ENCODE results near the gene DOCK10.

DOCK10 gene

DNA sequence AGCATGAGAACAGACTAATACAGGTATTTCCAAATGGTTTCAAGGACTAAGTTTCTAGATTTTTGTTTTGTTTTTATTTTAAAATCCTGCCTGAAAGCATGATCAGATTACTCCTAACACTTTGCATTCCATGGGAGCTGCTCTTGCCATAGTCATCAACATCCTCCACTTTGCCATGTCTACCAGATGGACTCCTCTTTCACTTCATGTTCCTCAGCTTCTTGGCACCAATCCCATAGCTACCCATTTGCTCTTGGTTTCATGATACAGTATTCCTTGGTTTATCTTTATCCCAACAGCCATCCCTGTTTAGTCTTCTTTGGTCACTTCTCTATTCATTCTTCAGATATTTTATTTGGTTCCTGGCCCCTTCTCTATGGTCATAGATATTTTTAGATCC, 171.9 kb downstream of the DOCK10 start:
- Histone ChIP-seq H3K27me3 (replicated peaks; ENCODE audit: control insufficient read depth, insufficient read depth, low read length) (no peaks in the 10 kb centered on the region), H3K9ac (ENCODE audit: low read length) (peak overlapping the region; percentile 51), H3K36me3 (ENCODE audit: control insufficient read depth, insufficient read depth, low read length, severe bottlenecking) (peaks cover 16% of the 10 kb centered on the region), H3K4me3 (ENCODE audit: low read length) (no peak overlapping the region), H3K9me3 (ENCODE audit: control insufficient read depth, low read length) (no peaks in the 10 kb centered on the region), H3K4me1 (ENCODE audit: control insufficient read depth, insufficient read depth, low read length) (peaks cover 14% of the 10 kb centered on the region)
- DNase-seq (ENCODE audit: low read depth), result no peak

DNA sequence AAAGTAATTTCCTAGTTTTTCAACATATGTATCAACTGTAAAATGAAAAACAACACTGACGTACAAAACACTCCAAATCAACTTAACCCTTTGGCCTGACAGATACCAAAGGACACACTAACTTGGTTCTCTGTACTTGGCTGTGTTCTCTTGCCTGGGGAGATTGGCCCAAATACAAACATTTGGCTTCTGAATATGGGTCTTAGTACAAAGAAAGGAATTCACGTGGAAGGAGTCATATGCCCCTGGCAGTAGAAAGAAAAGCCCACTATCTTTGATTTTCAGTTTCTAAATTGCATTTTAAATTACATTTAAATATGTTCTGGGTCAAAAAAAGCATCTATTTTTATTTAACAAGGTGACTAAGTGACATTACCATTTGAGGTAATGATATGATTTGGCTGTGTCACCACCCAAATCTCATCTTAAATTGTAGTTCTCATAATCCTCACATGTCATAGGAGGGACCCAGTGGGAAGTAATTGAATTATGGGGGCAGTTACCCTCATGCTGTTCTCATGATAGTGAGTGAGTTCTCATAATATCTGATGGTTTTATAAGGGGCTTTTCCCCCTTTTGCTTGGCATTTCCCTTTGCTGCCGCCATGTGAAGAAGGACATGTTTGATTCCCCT, 172.6 kb downstream of the DOCK10 start:
- Histone ChIP-seq H3K9ac (ENCODE audit: low read length) (peak overlapping the region; percentile 51), H3K9me3 (ENCODE audit: control insufficient read depth, low read length) (no peaks in the 10 kb centered on the region), H3K4me3 (ENCODE audit: low read length) (peak overlapping the region; percentile 35), H3K36me3 (ENCODE audit: control insufficient read depth, insufficient read depth, low read length, severe bottlenecking) (peaks cover 16% of the 10 kb centered on the region), H3K4me1 (ENCODE audit: control insufficient read depth, insufficient read depth, low read length) (peaks cover 14% of the 10 kb centered on the region), H3K27me3 (replicated peaks; ENCODE audit: control insufficient read depth, insufficient read depth, low read length) (no peaks in the 10 kb centered on the region)
- peak; percentile 90 for DNase-seq (ENCODE audit: low read depth)

DNA sequence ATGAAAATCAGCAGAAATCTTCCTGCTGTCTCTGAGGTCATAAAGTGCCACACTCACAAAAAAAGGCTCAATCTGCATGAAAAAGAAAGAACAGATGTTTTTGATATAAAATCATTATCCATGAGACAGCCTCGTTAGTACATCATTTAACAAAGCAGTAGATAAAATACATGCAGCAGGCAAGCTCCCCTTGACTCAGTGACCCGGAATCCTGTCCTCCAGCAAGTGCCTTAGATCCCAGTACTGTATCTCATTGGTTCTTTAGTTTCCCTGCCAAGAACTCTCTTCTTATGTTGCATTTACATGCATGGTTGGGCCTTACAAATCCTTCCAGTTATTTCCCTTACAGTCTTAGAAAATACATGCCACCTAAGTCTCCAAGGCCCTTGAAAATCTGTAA, 177.3 kb downstream of the DOCK10 start:
- peaks cover 7% of the 10 kb centered on the region for H3K36me3 ChIP-seq (ENCODE audit: control insufficient read depth, insufficient read depth, low read length, severe bottlenecking)
- DNase-seq (ENCODE audit: low read depth), result peak; percentile 68
- no peak overlapping the region for H3K9ac ChIP-seq (ENCODE audit: low read length)
- H3K4me3 ChIP-seq (ENCODE audit: low read length), result no peak overlapping the region
- no peaks in the 10 kb centered on the region for H3K9me3 ChIP-seq (ENCODE audit: control insufficient read depth, low read length)
- peaks cover 11% of the 10 kb centered on the region for H3K4me1 ChIP-seq (ENCODE audit: control insufficient read depth, insufficient read depth, low read length)
- H3K27me3 ChIP-seq (replicated peaks; ENCODE audit: control insufficient read depth, insufficient read depth, low read length), result no peaks in the 10 kb centered on the region

DNA sequence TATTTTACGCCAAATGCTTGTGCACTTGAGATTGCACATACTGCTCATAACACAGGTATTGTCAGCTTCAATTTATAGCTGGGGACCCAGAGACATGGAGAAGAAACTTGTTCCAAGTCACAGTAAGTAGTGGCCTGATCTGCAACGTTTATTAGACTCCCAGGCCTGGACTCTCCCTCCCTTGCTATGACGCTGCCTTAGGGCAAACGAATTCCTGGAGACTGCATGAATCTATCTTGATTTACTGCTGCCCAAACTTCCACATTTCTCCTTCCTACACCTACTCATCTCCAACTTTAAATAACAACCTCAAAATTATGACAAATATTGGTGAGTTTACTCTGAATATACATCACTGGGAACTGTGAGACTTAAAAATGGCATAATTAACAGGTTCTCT, 181.0 kb downstream of the DOCK10 start:
- H3K9me3 ChIP-seq (ENCODE audit: control insufficient read depth, low read length), result no peaks in the 10 kb centered on the region
- DNase-seq (ENCODE audit: low read depth), result no peak
- H3K27me3 ChIP-seq (replicated peaks; ENCODE audit: control insufficient read depth, insufficient read depth, low read length), result no peaks in the 10 kb centered on the region
- H3K9ac ChIP-seq (ENCODE audit: low read length), result no peak overlapping the region
- H3K36me3 ChIP-seq (ENCODE audit: control insufficient read depth, insufficient read depth, low read length, severe bottlenecking), result peaks cover 7% of the 10 kb centered on the region
- peaks cover 5% of the 10 kb centered on the region for H3K4me1 ChIP-seq (ENCODE audit: control insufficient read depth, insufficient read depth, low read length)
- H3K4me3 ChIP-seq (ENCODE audit: low read length), result no peak overlapping the region

DNA sequence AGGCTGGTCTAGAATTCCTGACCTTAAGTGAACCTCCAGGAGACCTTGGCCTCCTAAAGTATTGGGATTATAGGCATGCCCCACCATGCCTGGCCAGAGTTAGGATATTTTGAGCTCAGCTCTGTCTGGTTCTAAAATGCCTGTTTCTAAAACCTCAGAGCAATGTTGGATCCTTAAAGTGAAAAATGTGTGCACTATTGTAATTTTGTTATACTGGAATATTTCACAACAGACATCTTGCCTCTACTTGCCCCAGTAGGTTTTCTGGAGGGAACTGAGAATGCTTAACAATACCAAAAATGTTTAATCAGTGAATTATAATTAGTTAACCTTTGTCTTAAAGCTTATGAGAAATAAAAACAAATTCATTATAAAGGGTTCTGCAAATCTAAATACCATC, 181.5 kb downstream of the DOCK10 start:
- no peak for DNase-seq (ENCODE audit: low read depth)
- no peaks in the 10 kb centered on the region for H3K27me3 ChIP-seq (replicated peaks; ENCODE audit: control insufficient read depth, insufficient read depth, low read length)
- no peaks in the 10 kb centered on the region for H3K9me3 ChIP-seq (ENCODE audit: control insufficient read depth, low read length)
- H3K4me3 ChIP-seq (ENCODE audit: low read length), result no peak overlapping the region
- peaks cover 5% of the 10 kb centered on the region for H3K4me1 ChIP-seq (ENCODE audit: control insufficient read depth, insufficient read depth, low read length)
- H3K9ac ChIP-seq (ENCODE audit: low read length), result no peak overlapping the region
- peaks cover 7% of the 10 kb centered on the region for H3K36me3 ChIP-seq (ENCODE audit: control insufficient read depth, insufficient read depth, low read length, severe bottlenecking)

DNA sequence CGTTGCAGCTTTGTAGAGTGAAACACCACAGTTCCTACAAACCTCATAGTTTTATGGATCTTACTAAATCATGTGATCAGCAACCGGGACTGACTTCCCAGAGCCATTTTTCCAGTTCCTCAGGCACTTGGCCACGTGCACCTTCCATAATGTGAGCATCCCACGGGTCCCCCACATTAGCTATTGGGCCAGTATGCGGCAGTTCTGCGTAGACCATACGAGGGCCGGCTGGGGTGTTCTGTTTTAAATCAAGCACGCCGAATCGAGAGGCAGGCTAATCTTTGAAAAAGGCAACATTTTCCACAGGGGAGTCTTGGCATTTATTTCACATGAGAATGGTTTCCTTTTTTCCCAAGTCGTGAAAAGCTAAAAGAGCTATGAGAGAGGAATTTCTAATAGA, 190.5 kb downstream of the DOCK10 start:
- H3K9ac ChIP-seq (ENCODE audit: low read length), result no peak overlapping the region
- H3K4me1 ChIP-seq (ENCODE audit: control insufficient read depth, insufficient read depth, low read length), result peaks cover 11% of the 10 kb centered on the region
- no peaks in the 10 kb centered on the region for H3K9me3 ChIP-seq (ENCODE audit: control insufficient read depth, low read length)
- no peak for DNase-seq (ENCODE audit: low read depth)
- no peaks in the 10 kb centered on the region for H3K27me3 ChIP-seq (replicated peaks; ENCODE audit: control insufficient read depth, insufficient read depth, low read length)
- no peaks in the 10 kb centered on the region for H3K36me3 ChIP-seq (ENCODE audit: control insufficient read depth, insufficient read depth, low read length, severe bottlenecking)
- H3K4me3 ChIP-seq (ENCODE audit: low read length), result no peak overlapping the region

DNA sequence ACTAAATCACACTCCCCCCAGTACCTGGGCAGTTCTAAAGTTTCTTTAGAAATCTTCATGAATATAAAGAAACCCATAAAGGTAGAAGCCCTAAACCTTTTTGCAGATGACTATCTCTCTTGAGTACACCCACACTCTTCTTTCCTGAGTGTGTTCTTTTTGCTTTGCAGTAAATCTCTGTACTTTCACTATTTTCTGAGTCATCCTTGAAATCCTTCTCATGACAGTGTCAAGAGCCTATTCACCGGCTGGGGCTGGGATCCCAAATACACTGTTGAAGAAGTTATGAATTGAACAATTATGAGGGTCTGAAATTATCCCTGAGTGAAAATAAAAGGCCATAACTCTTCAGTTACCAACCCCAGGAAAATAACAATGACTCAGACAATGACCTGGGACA, 192.2 kb downstream of the DOCK10 start:
- H3K9ac ChIP-seq (ENCODE audit: low read length), result no peak overlapping the region
- no peaks in the 10 kb centered on the region for H3K27me3 ChIP-seq (replicated peaks; ENCODE audit: control insufficient read depth, insufficient read depth, low read length)
- no peaks in the 10 kb centered on the region for H3K9me3 ChIP-seq (ENCODE audit: control insufficient read depth, low read length)
- H3K4me1 ChIP-seq (ENCODE audit: control insufficient read depth, insufficient read depth, low read length), result peaks cover 11% of the 10 kb centered on the region
- no peak overlapping the region for H3K4me3 ChIP-seq (ENCODE audit: low read length)
- DNase-seq (ENCODE audit: low read depth), result peak; percentile 38
- H3K36me3 ChIP-seq (ENCODE audit: control insufficient read depth, insufficient read depth, low read length, severe bottlenecking), result no peaks in the 10 kb centered on the region

DNA sequence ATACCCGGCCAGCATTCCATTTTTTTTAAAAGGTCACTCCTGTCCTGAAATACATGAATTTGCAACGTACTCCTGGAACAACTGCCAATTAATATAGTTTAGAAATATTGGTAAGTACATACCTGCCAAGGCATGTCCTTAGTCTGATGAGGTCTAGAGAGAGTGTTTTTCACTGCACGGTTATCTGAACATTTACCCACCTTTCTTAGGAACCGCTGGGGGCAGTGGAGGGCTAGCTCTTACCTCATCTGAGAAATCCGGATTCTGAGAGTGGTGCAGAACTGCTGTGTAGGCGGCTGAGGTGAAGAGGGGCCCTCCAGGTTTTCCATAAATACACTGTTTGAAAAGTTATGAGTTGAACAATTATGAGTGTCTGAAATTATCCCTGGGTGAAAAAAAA, 193.0 kb downstream of the DOCK10 start:
- Histone ChIP-seq H3K4me3 (ENCODE audit: low read length) (no peak overlapping the region), H3K9me3 (ENCODE audit: control insufficient read depth, low read length) (no peaks in the 10 kb centered on the region), H3K4me1 (ENCODE audit: control insufficient read depth, insufficient read depth, low read length) (peaks cover 11% of the 10 kb centered on the region), H3K9ac (ENCODE audit: low read length) (no peak overlapping the region), H3K36me3 (ENCODE audit: control insufficient read depth, insufficient read depth, low read length, severe bottlenecking) (no peaks in the 10 kb centered on the region), H3K27me3 (replicated peaks; ENCODE audit: control insufficient read depth, insufficient read depth, low read length) (no peaks in the 10 kb centered on the region)
- DNase-seq (ENCODE audit: low read depth), result no peak

DNA sequence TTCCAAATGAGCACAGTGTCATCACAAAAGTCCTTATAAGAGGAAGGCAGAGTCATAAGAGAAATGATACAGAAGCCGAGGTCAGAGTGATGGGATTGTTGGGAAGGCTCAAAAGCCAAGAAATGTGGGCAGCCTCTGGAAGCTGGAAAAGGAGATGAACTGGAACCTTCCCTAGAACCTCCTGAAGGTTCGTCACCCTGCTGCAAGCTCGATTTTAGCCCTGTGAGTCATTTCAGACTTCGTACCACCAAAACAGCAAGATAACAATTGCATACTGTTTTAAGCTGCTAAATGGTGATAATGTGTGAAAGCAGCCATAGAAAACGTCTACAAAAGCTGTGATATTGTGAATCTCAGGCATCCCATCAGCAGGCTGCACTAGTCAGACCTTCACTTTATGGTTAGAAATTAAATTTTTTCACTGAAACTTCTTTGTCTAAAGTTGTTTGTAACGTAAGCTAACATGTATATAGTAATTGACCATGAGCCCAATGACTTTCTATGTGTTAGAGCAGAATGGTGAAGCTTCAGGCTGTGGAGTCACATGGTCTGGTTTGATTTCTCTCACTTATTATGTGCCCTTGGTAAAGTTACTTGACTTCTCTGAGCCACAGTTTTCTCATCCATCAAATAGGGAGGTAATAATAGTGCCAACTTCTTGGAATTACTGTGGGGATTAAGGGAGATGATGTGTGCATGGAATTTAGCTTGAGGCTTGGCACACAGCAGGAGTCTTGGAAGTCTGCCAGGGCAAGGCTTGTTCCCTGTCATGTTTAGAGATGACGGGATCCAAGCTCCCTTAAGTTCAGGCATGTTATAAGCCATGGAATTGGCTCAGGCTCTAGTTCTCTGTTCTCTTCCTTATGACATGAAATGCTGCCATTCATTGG, 194.1 kb downstream of the DOCK10 start:
- no peaks in the 10 kb centered on the region for H3K9me3 ChIP-seq (ENCODE audit: control insufficient read depth, low read length)
- H3K4me1 ChIP-seq (ENCODE audit: control insufficient read depth, insufficient read depth, low read length), result peaks cover 11% of the 10 kb centered on the region
- H3K27me3 ChIP-seq (replicated peaks; ENCODE audit: control insufficient read depth, insufficient read depth, low read length), result no peaks in the 10 kb centered on the region
- peak; percentile 79 for DNase-seq (ENCODE audit: low read depth)
- peaks cover 3% of the 10 kb centered on the region for H3K36me3 ChIP-seq (ENCODE audit: control insufficient read depth, insufficient read depth, low read length, severe bottlenecking)
- no peak overlapping the region for H3K4me3 ChIP-seq (ENCODE audit: low read length)
- no peak overlapping the region for H3K9ac ChIP-seq (ENCODE audit: low read length)

DNA sequence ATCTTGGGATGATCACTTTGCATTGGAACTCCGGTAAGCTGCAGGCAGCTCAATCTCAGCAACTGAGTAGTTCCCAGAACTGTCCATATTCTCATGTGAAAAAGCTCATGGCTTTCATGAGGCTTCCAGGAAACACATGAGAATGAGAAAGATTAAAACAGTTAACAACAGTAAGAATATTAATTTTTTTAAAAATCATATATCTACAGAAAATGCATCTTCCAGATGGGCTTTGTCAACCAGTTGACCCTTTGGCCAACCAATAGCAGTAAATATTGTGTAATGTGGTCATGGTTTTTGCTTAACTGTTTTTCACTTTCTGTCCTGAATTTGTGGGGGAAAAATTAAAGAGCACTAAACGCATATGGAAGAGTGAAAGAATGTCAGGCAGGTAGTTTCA, 194.9 kb downstream of the DOCK10 start:
- no peak overlapping the region for H3K4me3 ChIP-seq (ENCODE audit: low read length)
- no peak overlapping the region for H3K9ac ChIP-seq (ENCODE audit: low read length)
- H3K36me3 ChIP-seq (ENCODE audit: control insufficient read depth, insufficient read depth, low read length, severe bottlenecking), result peaks cover 3% of the 10 kb centered on the region
- no peaks in the 10 kb centered on the region for H3K27me3 ChIP-seq (replicated peaks; ENCODE audit: control insufficient read depth, insufficient read depth, low read length)
- H3K9me3 ChIP-seq (ENCODE audit: control insufficient read depth, low read length), result no peaks in the 10 kb centered on the region
- DNase-seq (ENCODE audit: low read depth), result no peak
- H3K4me1 ChIP-seq (ENCODE audit: control insufficient read depth, insufficient read depth, low read length), result peaks cover 11% of the 10 kb centered on the region

DNA sequence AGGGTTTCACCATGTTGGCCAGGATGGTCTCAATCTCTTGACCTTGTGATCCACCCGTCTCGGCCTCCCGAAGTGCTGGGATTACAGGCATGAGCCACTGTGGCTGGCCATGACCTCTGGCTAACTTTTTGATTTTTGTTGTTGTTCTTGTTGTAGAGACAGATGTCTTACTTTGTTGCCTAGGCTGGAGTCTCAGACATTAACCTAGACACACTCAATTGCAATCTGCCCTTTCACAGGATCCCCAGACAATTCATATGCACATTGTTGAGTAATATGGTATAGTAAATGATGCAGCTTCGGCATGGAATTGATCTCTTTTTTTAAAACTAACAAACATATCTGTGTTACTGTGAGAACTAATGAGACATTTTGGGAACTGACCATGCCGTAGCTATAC, 195.6 kb downstream of the DOCK10 start:
- H3K4me3 ChIP-seq (ENCODE audit: low read length), result no peak overlapping the region
- DNase-seq (ENCODE audit: low read depth), result no peak
- H3K27me3 ChIP-seq (replicated peaks; ENCODE audit: control insufficient read depth, insufficient read depth, low read length), result no peaks in the 10 kb centered on the region
- peaks cover 11% of the 10 kb centered on the region for H3K4me1 ChIP-seq (ENCODE audit: control insufficient read depth, insufficient read depth, low read length)
- peaks cover 3% of the 10 kb centered on the region for H3K36me3 ChIP-seq (ENCODE audit: control insufficient read depth, insufficient read depth, low read length, severe bottlenecking)
- no peak overlapping the region for H3K9ac ChIP-seq (ENCODE audit: low read length)
- H3K9me3 ChIP-seq (ENCODE audit: control insufficient read depth, low read length), result no peaks in the 10 kb centered on the region

Data from adipocyte (in vitro differentiated cells).